CD14-positive monocyte (primary cell): ENCODE results near the gene FCSK. TPM values are rescaled to one million over a fixed set of nuclear protein-coding genes. Genes with fewer than 3 reads are reported as not detected.

Source experiments
- DNase-seq, 3 donors: peaks; one replicate each; pipeline ENCODE4 v3.0.0-alpha.2; 2011 to 2022
- H2AFZ ChIP-seq: 2 replicates; pipeline ENCODE4 v1.6.0; 2012; ENCODE audit warnings: mild to moderate bottlenecking, low read depth, low read length, inconsistent platforms; ENCODE audit not compliant: insufficient read depth, poor library complexity, severe bottlenecking
- H3K27ac ChIP-seq, 2 donors: 1 replicate in 1 of 2; 2 replicates in 1 of 2; pipeline ENCODE4 v1.5.1; 2012 to 2013; ENCODE audit warnings: low read length in 2 of 2, control low read depth in 1 of 2, inconsistent platforms in 1 of 2, low read depth in 1 of 2, mild to moderate bottlenecking in 1 of 2
- H3K27me3 ChIP-seq, 2 donors: one replicate each; pipeline versions ENCODE4 v1.6.0 to v1.6.1; 2011 to 2013; ENCODE audit warnings: low read length in 2 of 2; ENCODE audit not compliant: control insufficient read depth in 2 of 2, insufficient read depth in 2 of 2
- H3K36me3 ChIP-seq, 2 donors: replicated peaks in 1 of 2; 1 replicate in 1 of 2; 2 replicates in 1 of 2; pipeline versions ENCODE4 v1.5.1 to v1.6.1; 2012 to 2013; ENCODE audit warnings: low read length in 2 of 2, control low read depth in 1 of 2, inconsistent platforms in 1 of 2, mild to moderate bottlenecking in 1 of 2; ENCODE audit not compliant: insufficient read depth in 2 of 2, control insufficient read depth in 1 of 2
- H3K4me1 ChIP-seq, 2 donors: 1 replicate in 1 of 2; 2 replicates in 1 of 2; pipeline versions ENCODE4 v1.5.1 to v1.6.1; 2012 to 2013; ENCODE audit warnings: low read length in 2 of 2, control low read depth in 1 of 2, inconsistent platforms in 1 of 2, mild to moderate bottlenecking in 1 of 2, moderate library complexity in 1 of 2; ENCODE audit not compliant: insufficient read depth in 2 of 2, control insufficient read depth in 1 of 2
- H3K4me2 ChIP-seq: replicated peaks from 2 replicates; pipeline ENCODE3; 2012; ENCODE audit warnings: low read length, moderate library complexity, mild to moderate bottlenecking; ENCODE audit not compliant: poor library complexity, severe bottlenecking; ENCODE audit errors: extremely low read depth
- H3K4me3 ChIP-seq, 3 experiments: fragments of 200-600 bp in 1 of 3; sonication (generic) in 1 of 3; replicated peaks in 1 of 3; 1 replicate in 2 of 3; 2 replicates in 1 of 3; pipeline ENCODE4 v1.5.1; 2011 to 2013; ENCODE audit warnings: low read length in 3 of 3, mild to moderate bottlenecking in 3 of 3, control low read depth in 2 of 3, low read depth in 2 of 3, inconsistent platforms in 1 of 3, moderate library complexity in 1 of 3
- H3K79me2 ChIP-seq: 2 replicates; pipeline ENCODE4 v1.6.0; 2012; ENCODE audit warnings: mild to moderate bottlenecking, control low read depth, inconsistent platforms, low read length, moderate library complexity; ENCODE audit not compliant: insufficient read depth
- H3K9ac ChIP-seq: 2 replicates; pipeline ENCODE4 v1.6.0; 2017; ENCODE audit warnings: low read length, mild to moderate bottlenecking; ENCODE audit not compliant: insufficient read depth, poor library complexity, severe bottlenecking
- H3K9me3 ChIP-seq, 2 donors: replicated peaks in 1 of 2; 1 replicate in 1 of 2; 2 replicates in 1 of 2; pipeline versions ENCODE4 v1.5.1 to v1.6.1; 2012 to 2013; ENCODE audit warnings: low read length in 2 of 2, control low read depth in 1 of 2; ENCODE audit not compliant: control insufficient read depth in 1 of 2, insufficient read depth in 1 of 2
- H4K20me1 ChIP-seq: 2 replicates; pipeline ENCODE4 v1.6.0; 2012; ENCODE audit warnings: mild to moderate bottlenecking, low read length, control low read depth, moderate library complexity; ENCODE audit not compliant: insufficient read depth
- H3K27ac Mint-ChIP-seq, 7 donors: one replicate each; pipeline ENCODE4 v1.8.0; 2020; ENCODE audit warnings: mild to moderate bottlenecking in 7 of 7, mixed read lengths in 7 of 7, moderate library complexity in 6 of 7, inconsistent platforms in 2 of 7
- H3K27me3 Mint-ChIP-seq, 3 donors: one replicate each; pipeline ENCODE4 v1.8.0; 2021 to 2022; ENCODE audit warnings: low read depth in 3 of 3, mild to moderate bottlenecking in 3 of 3, mixed read lengths in 3 of 3, moderate library complexity in 3 of 3, inconsistent platforms in 1 of 3
- H3K36me3 Mint-ChIP-seq, 2 donors: one replicate each; pipeline ENCODE4 v1.8.0; 2020; ENCODE audit warnings: mixed read lengths in 2 of 2, inconsistent platforms in 1 of 2, mild to moderate bottlenecking in 1 of 2
- H3K4me1 Mint-ChIP-seq: one replicate; pipeline ENCODE4 v1.8.0; 2020; ENCODE audit warnings: mild to moderate bottlenecking, mixed read lengths
- H3K4me3 Mint-ChIP-seq, 2 donors: one replicate each; pipeline ENCODE4 v1.8.0; 2020; ENCODE audit warnings: mild to moderate bottlenecking in 2 of 2, mixed read lengths in 2 of 2, moderate library complexity in 1 of 2
- H3K9me3 Mint-ChIP-seq, 7 donors: one replicate each; pipeline ENCODE4 v1.8.0; 2020 to 2022; ENCODE audit warnings: mixed read lengths in 7 of 7, mild to moderate bottlenecking in 6 of 7, moderate library complexity in 6 of 7, inconsistent platforms in 2 of 7
- CTCF ChIP-seq: fragments of 200-600 bp; IDR thresholded peaks from one replicate; pipeline ENCODE4 v1.8.0; 2022; ENCODE audit warnings: antibody characterized with exemption, mild to moderate bottlenecking
- WGBS: methylation state at CpG from one replicate; pipeline ENCODE4 v1.1.5; 2013; ENCODE audit warnings: missing lambda C conversion rate; ENCODE audit not compliant: insufficient coverage; 5-methylcytosine and 5-hydroxymethylcytosine counted together
- intact Hi-C, 2 donors: fragments of 100-400 bp; cut with micrococcal nuclease; formaldehyde crosslinking; loops; one replicate each; pipeline versions ENCODE4 v1.15.0 to v1.15.1; 2023
- polyA plus RNA-seq, 3 donors: library from polyadenylated mRNA; depleted of rRNA in 1 of 3; unstranded in 2 of 3; stranded (reverse) in 1 of 3; fragments of 300-500 nt in 2 of 3; fragments of >200 nt in 1 of 3; fragmentation: Illumina TruSeq in 2 of 3; gene quantifications; 1 replicate in 2 of 3; 2 replicates in 1 of 3; pipeline ENCODE4 v1.2.3, GENCODE V29; 2012 to 2021

FCSK gene
- polyA plus RNA-seq, 3 donors, result 4.2 to 19.0 (median 6.4) TPM

DNA sequence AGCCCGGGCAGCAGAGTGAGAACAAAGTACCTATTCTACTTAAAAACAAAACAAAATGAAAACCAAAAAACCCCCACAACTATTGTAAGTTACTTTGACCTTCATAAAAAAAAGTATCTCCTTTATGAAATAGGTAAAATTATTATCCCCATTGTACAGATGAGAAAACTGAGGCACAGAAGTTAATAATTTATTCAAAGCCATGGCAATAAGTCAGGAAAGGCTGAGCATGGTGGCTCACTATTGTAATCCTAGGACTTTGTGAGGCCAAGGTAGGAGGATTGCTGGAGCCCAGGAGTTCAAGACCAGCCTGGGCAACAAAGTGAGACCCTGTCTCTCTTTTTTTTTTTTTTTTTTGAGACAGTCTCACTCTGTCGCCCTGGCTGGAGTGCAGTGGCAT, 30.5 kb downstream of the FCSK start:
- Histone ChIP-seq H4K20me1 (no peaks in the 10 kb centered on the region), H3K27ac (no peak overlapping the region), H3K4me1 (no peaks in the 10 kb centered on the region), H3K27me3 (no peaks in the 10 kb centered on the region), H3K9ac (no peak overlapping the region), H3K4me2 (no peak overlapping the region), H3K36me3 (peaks cover 71 to 88% of the 10 kb centered on the region in 2 donors), H2AFZ (no peak overlapping the region), H3K79me2 (no peaks in the 10 kb centered on the region), H3K9me3 (no peaks in the 10 kb centered on the region), H3K4me3 (no peak overlapping the region)
- no peak for DNase-seq
- Mint-ChIP-seq H3K9me3 (no peaks in the 10 kb centered on the region), H3K4me3 (no peak overlapping the region), H3K27ac (no peak overlapping the region), H3K36me3 (peaks cover 52 to 88% of the 10 kb centered on the region in 2 donors), H3K4me1 (no peaks in the 10 kb centered on the region), H3K27me3 (no peaks in the 10 kb centered on the region)
- WGBS, result 100% methylated on average over 1 of the region's 2 CpGs
- TF ChIP-seq CTCF, result no peak
- intact Hi-C loops, result no loop called here

GRCh38 chr16:70490261-70490660, 35.9 kb downstream of the FCSK start:
- Histone ChIP-seq H2AFZ (no peak overlapping the region), H3K79me2 (no peaks in the 10 kb centered on the region), H3K4me1 (no peaks in the 10 kb centered on the region), H3K27me3 (no peaks in the 10 kb centered on the region), H3K9me3 (no peaks in the 10 kb centered on the region), H4K20me1 (no peaks in the 10 kb centered on the region), H3K9ac (no peak overlapping the region), H3K36me3 (peaks cover 67 to 88% of the 10 kb centered on the region in 2 donors), H3K27ac (no peak overlapping the region), H3K4me2 (no peak overlapping the region), H3K4me3 (no peak overlapping the region)
- H3K36me3 Mint-ChIP-seq, result peaks cover 48 to 93% of the 10 kb centered on the region in 2 donors
- no peak overlapping the region for H3K4me3 Mint-ChIP-seq
- no peaks in the 10 kb centered on the region for H3K27me3 Mint-ChIP-seq
- DNase-seq, result no peak
- no peaks in the 10 kb centered on the region for H3K4me1 Mint-ChIP-seq
- 23% methylated on average over 2 of the region's 6 CpGs for WGBS
- no peaks in the 10 kb centered on the region for H3K9me3 Mint-ChIP-seq
- intact Hi-C loops, result no loop called here
- peak overlapping the region in 1 of 7 donors; percentile 58 for H3K27ac Mint-ChIP-seq
- no peak for TF ChIP-seq CTCF
